B cell (primary cell): ENCODE results near the gene TPK1. TPM values are rescaled to one million over a fixed set of nuclear protein-coding genes. Genes with fewer than 3 reads are reported as not detected.

Experiments
- ATAC-seq: fragments of 200-7000 bp; cut with Tn5 transposase; one replicate; pipeline ENCODE4 v1.10.0; 2021; ENCODE audit warnings: low read depth, mild to moderate bottlenecking, moderate number of reproducible peaks, moderate library complexity
- CTCF ChIA-PET: fragments of 350-600 bp; sonication (Branson Sonifier 250); formaldehyde crosslinking; loops from one replicate; lab custom pipeline; 2021; ENCODE audit warnings: antibody characterized with exemption, inconsistent platforms; lab: Charles Lee
- POLR2A ChIA-PET: fragments of 350-600 bp; sonication (Branson Sonifier 250); formaldehyde crosslinking; loops from one replicate; lab custom pipeline; 2021; ENCODE audit warnings: antibody characterized with exemption; lab: Charles Lee
- DNase-seq: peaks from one replicate; pipeline ENCODE4 v3.0.0; 2013
- H2AFZ ChIP-seq: 2 replicates; pipeline ENCODE4 v1.6.1; 2012; ENCODE audit warnings: mild to moderate bottlenecking, low read depth, low read length; ENCODE audit not compliant: insufficient read depth, poor library complexity, severe bottlenecking
- H3K27ac ChIP-seq, 2 donors: 1 replicate in 1 of 2; 2 replicates in 1 of 2; pipeline ENCODE4 v1.5.1; 2012 to 2013; ENCODE audit warnings: low read length in 2 of 2, mild to moderate bottlenecking in 2 of 2, moderate library complexity in 1 of 2
- H3K27me3 ChIP-seq, 4 experiments: fragments of 200-600 bp in 1 of 4; sonication (generic) in 1 of 4; replicated peaks in 1 of 4; 1 replicate in 2 of 4; 2 replicates in 2 of 4; pipeline versions ENCODE4 v1.6.1 to v1.7.0; 2013 to 2016; ENCODE audit warnings: low read length in 3 of 4, mild to moderate bottlenecking in 2 of 4, mixed read lengths in 1 of 4, moderate library complexity in 1 of 4; ENCODE audit not compliant: insufficient read depth in 4 of 4, control insufficient read depth in 3 of 4; ENCODE audit errors: control extremely low read depth in 1 of 4
- H3K36me3 ChIP-seq, 2 experiments: replicated peaks in 1 of 2; 1 replicate in 1 of 2; 2 replicates in 1 of 2; pipeline versions ENCODE4 v1.6.1 to v1.7.1; 2013; ENCODE audit warnings: low read length in 1 of 2; ENCODE audit not compliant: insufficient read depth in 2 of 2, control insufficient read depth in 1 of 2; ENCODE audit errors: control extremely low read depth in 1 of 2, extremely low read depth in 1 of 2
- H3K4me1 ChIP-seq, 2 donors: fragments of 200-600 bp in 1 of 2; sonication (generic) in 1 of 2; 1 replicate in 1 of 2; 2 replicates in 1 of 2; pipeline versions ENCODE4 v1.5.1 to v1.6.1; 2013 to 2017; ENCODE audit warnings: low read length in 2 of 2; ENCODE audit not compliant: control insufficient read depth in 2 of 2, insufficient read depth in 2 of 2
- H3K4me2 ChIP-seq: replicated peaks from 2 replicates; pipeline ENCODE3; 2012; ENCODE audit warnings: mild to moderate bottlenecking, low read depth, low read length; ENCODE audit not compliant: poor library complexity, severe bottlenecking
- H3K4me3 ChIP-seq, 5 experiments: fragments of 200-600 bp in 1 of 5; sonication (generic) in 1 of 5; 1 replicate in 3 of 5; 2 replicates in 2 of 5; pipeline versions ENCODE4 v1.5.1 to v1.7.0; 2011 to 2016; ENCODE audit warnings: low read length in 4 of 5, mild to moderate bottlenecking in 4 of 5, low read depth in 2 of 5, control low read depth in 1 of 5, moderate library complexity in 1 of 5; ENCODE audit not compliant: insufficient read depth in 1 of 5; ENCODE audit errors: control extremely low read depth in 1 of 5, extremely low read depth in 1 of 5
- H3K79me2 ChIP-seq: fragments of 200-600 bp; sonication (generic); one replicate; pipeline ENCODE4 v1.6.0; 2016; ENCODE audit warnings: low read length; ENCODE audit not compliant: control insufficient read depth, insufficient read depth
- H3K9ac ChIP-seq: fragments of 200-600 bp; sonication (generic); 2 replicates; pipeline ENCODE4 v1.6.1; 2017; ENCODE audit warnings: mild to moderate bottlenecking, low read length, moderate library complexity
- H3K9me3 ChIP-seq, 3 donors: one replicate each; pipeline versions ENCODE4 v1.6.1 to v1.7.1; 2013; ENCODE audit warnings: low read length in 2 of 3; ENCODE audit not compliant: control insufficient read depth in 2 of 3, insufficient read depth in 1 of 3; ENCODE audit errors: control extremely low read depth in 1 of 3
- H4K20me1 ChIP-seq: 2 replicates; pipeline ENCODE4 v1.6.0; 2012; ENCODE audit warnings: mild to moderate bottlenecking, low read length; ENCODE audit not compliant: insufficient read depth, control insufficient read depth, poor library complexity, severe bottlenecking
- H3K27ac Mint-ChIP-seq: one replicate; pipeline ENCODE4 v1.8.0; 2021; ENCODE audit warnings: mixed read lengths
- H3K27me3 Mint-ChIP-seq: one replicate; pipeline ENCODE4 v1.8.0; 2021; ENCODE audit warnings: mixed read lengths
- H3K4me1 Mint-ChIP-seq: one replicate; pipeline ENCODE4 v1.8.0; 2021; ENCODE audit warnings: mixed read lengths
- H3K4me3 Mint-ChIP-seq: one replicate; pipeline ENCODE4 v1.8.0; 2021; ENCODE audit warnings: mixed read lengths
- H3K9me3 Mint-ChIP-seq: one replicate; pipeline ENCODE4 v1.8.0; 2022; ENCODE audit warnings: mixed read lengths; ENCODE audit not compliant: insufficient read depth
- EZH2 ChIP-seq: IDR thresholded peaks from 2 replicates; pipeline ENCODE4 v1.6.1; 2012; ENCODE audit warnings: borderline replicate concordance, low read depth, mild to moderate bottlenecking, moderate library complexity, low read length; ENCODE audit not compliant: insufficient read depth, poor library complexity, severe bottlenecking
- WGBS: methylation state at CpG from one replicate; pipeline ENCODE4 v1.1.5; 2013; ENCODE audit warnings: missing lambda C conversion rate; ENCODE audit not compliant: insufficient coverage; 5-methylcytosine and 5-hydroxymethylcytosine counted together
- intact Hi-C: fragments of 100-400 bp; cut with micrococcal nuclease; formaldehyde crosslinking; loops from one replicate; pipeline ENCODE4 v1.10.0; 2022
- polyA plus RNA-seq: library from polyadenylated mRNA; depleted of rRNA; stranded (reverse); fragments of >200 nt; gene quantifications from 2 replicates; pipeline ENCODE4 v1.2.3, GENCODE V29; 2012
- total RNA-seq, 2 donors: library from RNA; stranded (reverse); fragments of 120-200 nt in 1 of 2; gene quantifications; 1 replicate in 1 of 2; 2 replicates in 1 of 2; pipeline versions ENCODE4 v1.2.3 to v1.2.4, GENCODE V29; 2013 to 2022
- TF ChIP-seq, protein P1 (sequence below): fragments of 200-600 bp; IDR thresholded peaks from one replicate; pipeline ENCODE4 v1.8.0; 2022; ENCODE audit warnings: antibody characterized with exemption, mild to moderate bottlenecking

TPK1 gene
- total and polyA plus RNA-seq, 2 donors (not counting 1 experiment from before 2014, with no cell fraction given), result 13.7 to 26.4 TPM

DNA sequence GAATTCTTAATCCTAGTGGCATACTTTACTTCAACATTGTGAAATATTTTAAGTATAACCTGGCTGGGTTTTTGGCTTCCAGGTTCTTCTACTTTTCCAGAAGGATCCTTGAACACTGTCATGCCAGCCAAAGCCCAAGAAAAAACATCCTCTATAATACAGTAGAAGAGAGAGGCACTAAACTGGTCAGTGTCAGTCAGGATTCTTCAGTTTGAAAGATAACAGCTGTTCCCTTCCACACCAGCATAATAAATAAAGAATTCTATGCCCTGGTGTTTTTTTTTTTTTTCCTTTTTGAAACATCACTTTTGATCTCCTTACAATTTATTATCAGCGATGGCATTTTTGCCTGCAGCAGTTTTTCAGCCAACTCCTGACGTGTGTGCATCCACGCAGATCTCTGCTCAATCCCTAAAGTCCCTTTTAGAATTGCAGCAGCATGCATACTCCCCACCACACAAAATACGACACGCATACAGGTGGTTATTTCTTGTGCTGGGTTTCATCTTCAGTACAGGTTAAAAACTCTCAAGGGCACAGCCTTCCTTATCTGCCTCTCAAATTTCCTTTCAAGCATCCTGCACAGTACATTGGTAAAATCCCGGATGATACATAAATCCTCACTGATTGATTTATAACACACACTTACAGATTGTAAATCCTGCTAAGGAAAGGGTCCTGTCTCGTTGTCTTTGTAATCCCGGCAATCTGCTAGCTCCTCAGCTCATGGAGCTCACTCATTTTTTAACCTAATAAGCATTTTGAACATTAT is 100.2 kb downstream of the TPK1 start:
- Histone ChIP-seq H4K20me1 (no peaks in the 10 kb centered on the region), H3K9me3 (no peaks in the 10 kb centered on the region), H3K4me2 (no peak overlapping the region), H3K27ac (no peak overlapping the region), H3K9ac (no peak overlapping the region), H2AFZ (no peak overlapping the region), H3K36me3 (no peaks in the 10 kb centered on the region), H3K4me1 (peaks cover 0 to 10% of the 10 kb centered on the region in 2 donors), H3K27me3 (no peaks in the 10 kb centered on the region), H3K4me3 (no peak overlapping the region), H3K79me2 (no peaks in the 10 kb centered on the region)
- POLR2A ChIA-PET, result no interaction called here
- 40% methylated on average over 1 of the region's 8 CpGs for WGBS
- TF ChIP-seq, protein P1, sequence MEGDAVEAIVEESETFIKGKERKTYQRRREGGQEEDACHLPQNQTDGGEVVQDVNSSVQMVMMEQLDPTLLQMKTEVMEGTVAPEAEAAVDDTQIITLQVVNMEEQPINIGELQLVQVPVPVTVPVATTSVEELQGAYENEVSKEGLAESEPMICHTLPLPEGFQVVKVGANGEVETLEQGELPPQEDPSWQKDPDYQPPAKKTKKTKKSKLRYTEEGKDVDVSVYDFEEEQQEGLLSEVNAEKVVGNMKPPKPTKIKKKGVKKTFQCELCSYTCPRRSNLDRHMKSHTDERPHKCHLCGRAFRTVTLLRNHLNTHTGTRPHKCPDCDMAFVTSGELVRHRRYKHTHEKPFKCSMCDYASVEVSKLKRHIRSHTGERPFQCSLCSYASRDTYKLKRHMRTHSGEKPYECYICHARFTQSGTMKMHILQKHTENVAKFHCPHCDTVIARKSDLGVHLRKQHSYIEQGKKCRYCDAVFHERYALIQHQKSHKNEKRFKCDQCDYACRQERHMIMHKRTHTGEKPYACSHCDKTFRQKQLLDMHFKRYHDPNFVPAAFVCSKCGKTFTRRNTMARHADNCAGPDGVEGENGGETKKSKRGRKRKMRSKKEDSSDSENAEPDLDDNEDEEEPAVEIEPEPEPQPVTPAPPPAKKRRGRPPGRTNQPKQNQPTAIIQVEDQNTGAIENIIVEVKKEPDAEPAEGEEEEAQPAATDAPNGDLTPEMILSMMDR, result no peak
- TF ChIP-seq EZH2, result no peak
- Mint-ChIP-seq H3K9me3 (no peaks in the 10 kb centered on the region), H3K27me3 (no peaks in the 10 kb centered on the region), H3K4me3 (no peak overlapping the region), H3K4me1 (peaks cover 7% of the 10 kb centered on the region), H3K27ac (no peak overlapping the region)
- ATAC-seq (no peak), DNase-seq (no peak)
- CTCF ChIA-PET, result interaction anchor here (1.1 to 1.9 kb wide), 3 partner anchors 99 to 301 kb away, joined by 3 to 6 read pairs (median 4); no protein-coding TSS in a partner anchor
- intact Hi-C loops, result loop anchor here (5.0 kb wide), 1 partner anchor 287 kb away; no protein-coding TSS in a partner anchor

DNA sequence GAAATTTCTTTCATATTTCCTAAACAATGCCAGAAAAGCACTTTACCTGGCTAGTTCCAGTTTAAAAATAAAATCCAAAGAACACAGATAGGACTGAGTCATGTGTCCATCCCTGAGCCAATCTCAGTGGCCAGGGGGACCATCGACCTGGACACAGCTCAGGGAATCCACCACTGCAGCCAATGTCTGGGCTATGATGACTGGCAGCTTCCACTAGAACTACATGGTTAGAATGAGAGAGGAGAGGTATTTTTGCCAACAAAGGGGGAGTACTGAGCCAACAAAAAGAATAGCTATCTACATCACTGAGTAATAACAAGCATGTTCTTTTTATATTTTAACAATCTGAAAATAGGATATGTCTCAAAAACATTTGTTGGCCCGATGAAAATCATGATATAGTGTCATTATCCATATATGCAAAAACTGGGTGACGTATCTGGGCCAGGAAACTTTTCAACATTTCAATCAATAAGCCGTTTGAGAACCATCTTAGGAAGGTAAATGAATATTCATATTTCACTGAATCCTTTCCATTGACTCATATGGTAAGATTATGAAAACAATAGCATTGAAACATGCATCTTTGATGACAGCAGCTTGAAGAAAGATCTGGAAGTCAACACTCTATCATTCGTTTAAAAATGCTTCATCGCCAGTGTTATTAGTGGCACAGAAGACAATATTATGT is 104.0 kb downstream of the TPK1 start:
- Mint-ChIP-seq H3K27ac (no peak overlapping the region), H3K9me3 (no peaks in the 10 kb centered on the region), H3K4me1 (no peaks in the 10 kb centered on the region), H3K4me3 (no peak overlapping the region), H3K27me3 (no peaks in the 10 kb centered on the region)
- Histone ChIP-seq H3K27me3 (no peaks in the 10 kb centered on the region), H2AFZ (no peak overlapping the region), H3K4me2 (no peak overlapping the region), H3K4me1 (no peaks in the 10 kb centered on the region), H3K9me3 (peaks cover 0 to 4% (median 0%) of the 10 kb centered on the region in 3 donors), H3K27ac (no peak overlapping the region), H3K36me3 (peaks cover 0 to 4% of the 10 kb centered on the region in 2 experiments), H3K4me3 (no peak overlapping the region), H4K20me1 (no peaks in the 10 kb centered on the region), H3K9ac (no peak overlapping the region), H3K79me2 (no peaks in the 10 kb centered on the region)
- POLR2A ChIA-PET, result no interaction called here
- TF ChIP-seq EZH2, result no peak
- TF ChIP-seq, protein P1, result no peak
- no peak for DNase-seq
- intact Hi-C loops, result no loop called here
- CTCF ChIA-PET, result no interaction called here
- WGBS, result no CpG with 5 or more reads among the region's 6 CpGs
- ATAC-seq, result no peak
